Right renal cortex interstitium (tissue), 3 donors: ENCODE results near the gene PTPRT. TPM values are rescaled to one million over a fixed set of nuclear protein-coding genes. Genes with fewer than 3 reads are reported as not detected.

Source experiments
- DNase-seq, 3 donors: peaks; one replicate each; pipeline ENCODE4 v3.0.0-alpha.2; 2013; ENCODE audit warnings: low read depth in 3 of 3, low spot score in 2 of 3
- polyA plus RNA-seq, 3 donors: library from polyadenylated mRNA; unstranded; fragments of 120-200 nt; gene quantifications; one replicate each; pipeline ENCODE4 v1.2.1, GENCODE V29; 2013; ENCODE audit not compliant: insufficient read length in 3 of 3

Gene PTPRT
- polyA plus RNA-seq, 3 donors, result 0.33 to 1.4 (median 1.0) TPM

GRCh38 chr20:42678895-42679294 lies 510.8 kb downstream of the PTPRT start:
- DNase-seq, result no peak

- DNase-seq, result no peak
Measured at GRCh38 chr20:42656130-42656529, 533.6 kb downstream of the PTPRT start.

- no peak for DNase-seq
Measured at GRCh38 chr20:42652266-42652665, 537.4 kb downstream of the PTPRT start.

GRCh38 chr20:42650191-42650746 lies 539.4 kb downstream of the PTPRT start:
- no peak for DNase-seq

GRCh38 chr20:42649748-42650147 lies 540.0 kb downstream of the PTPRT start:
- DNase-seq, result no peak

GRCh38 chr20:42646250-42646649 lies 543.5 kb downstream of the PTPRT start:
- no peak for DNase-seq

- DNase-seq, result no peak
Measured at GRCh38 chr20:42641886-42642285, 547.8 kb downstream of the PTPRT start.

- no peak for DNase-seq
Measured at GRCh38 chr20:42639140-42639539, 550.6 kb downstream of the PTPRT start.

- DNase-seq, result no peak
Measured at GRCh38 chr20:42635699-42636411, 553.9 kb downstream of the PTPRT start.

- DNase-seq, result no peak
Measured at GRCh38 chr20:42634156-42634555, 555.5 kb downstream of the PTPRT start.

- no peak for DNase-seq
Measured at GRCh38 chr20:42628683-42629082, 561.0 kb downstream of the PTPRT start.

- DNase-seq, result no peak
Measured at GRCh38 chr20:42613076-42613475, 576.6 kb downstream of the PTPRT start.

GRCh38 chr20:42611889-42612837 lies 577.5 kb downstream of the PTPRT start:
- no peak for DNase-seq

- no peak for DNase-seq
Measured at GRCh38 chr20:42611423-42611822, 578.3 kb downstream of the PTPRT start.

GRCh38 chr20:42610070-42610469 lies 579.6 kb downstream of the PTPRT start:
- DNase-seq, result no peak

GRCh38 chr20:42609618-42610017 lies 580.1 kb downstream of the PTPRT start:
- no peak for DNase-seq

- DNase-seq, result no peak
Measured at GRCh38 chr20:42604998-42605956, 584.4 kb downstream of the PTPRT start.

GRCh38 chr20:42603655-42604054 lies 586.1 kb downstream of the PTPRT start:
- no peak for DNase-seq

GRCh38 chr20:42598581-42598980 lies 591.1 kb downstream of the PTPRT start:
- DNase-seq, result no peak

GRCh38 chr20:42595625-42596024 lies 594.1 kb downstream of the PTPRT start:
- no peak for DNase-seq
